K562 (cell line): ENCODE results near the gene HAUS7. TPM values are rescaled to one million over a fixed set of nuclear protein-coding genes. Genes with fewer than 3 reads are reported as not detected.

ENCODE experiments used
- ATAC-seq: fragments of 200-7000 bp; cut with Tn5 transposase; 3 replicates; pipeline ENCODE4 v1.9.1; 2020; ENCODE audit warnings: moderate library complexity
- BruUV-seq: library from RNA; stranded (reverse); fragments of 400-500 nt; replicated peaks from 2 replicates; lab custom pipeline; 2021; lab: Mats Ljungman, UMichigan
- CTCF ChIA-PET: fragments of 300-600 bp; formaldehyde crosslinking; extraction: SDS; loops from one replicate; lab custom pipeline; 2021; ENCODE audit warnings: low intra/inter-chr PET ratio; lab: Yijun Ruan, JAX
- POLR2A ChIA-PET: fragments of 300-600, 350-650 bp; sonication (Branson Sonifier 250); formaldehyde crosslinking; extraction: SDS; loops from one replicate; lab custom pipeline; 2021; ENCODE audit warnings: antibody characterized with exemption, inconsistent platforms; lab: Yijun Ruan, JAX
- DNase-seq, 4 experiments: peaks; one replicate each; pipeline versions ENCODE4 v3.0.0 to v3.0.0-alpha.2; 2011 to 2018; ENCODE audit warnings: low spot score in 3 of 4, mixed read lengths in 3 of 4; ENCODE audit errors: extremely low read depth in 1 of 4
- FAIRE-seq: peaks from 2 replicates; lab custom pipeline; 2011; peaks lifted over from hg19 to GRCh38; lab: Jason Lieb, UNC
- H2AFZ ChIP-seq: 2 replicates; pipeline ENCODE4 v1.6.0; 2011; ENCODE audit warnings: low read depth, low read length, control low read depth, inconsistent platforms
- H3K27ac ChIP-seq: fragments of 200-600 bp; 3 replicates; pipeline ENCODE4 v1.8.0; 2011; ENCODE audit warnings: low read depth, mild to moderate bottlenecking, control low read depth, inconsistent platforms, low read length, moderate library complexity, mixed read lengths; ENCODE audit errors: extremely low read depth
- H3K27me3 ChIP-seq, 2 experiments: fragments of 300-600 bp in 1 of 2; 2 replicates in 1 of 2; 3 replicates in 1 of 2; pipeline versions ENCODE4 v1.6.0 to v1.8.0; 2011; ENCODE audit warnings: inconsistent platforms in 2 of 2, low read length in 2 of 2, mild to moderate bottlenecking in 1 of 2, mixed read lengths in 1 of 2, moderate library complexity in 1 of 2; ENCODE audit not compliant: control insufficient read depth in 2 of 2, insufficient read depth in 2 of 2
- H3K36me3 ChIP-seq: fragments of 300-600 bp; 3 replicates; pipeline ENCODE4 v1.8.0; 2011; ENCODE audit warnings: mild to moderate bottlenecking, low read length, inconsistent platforms; ENCODE audit not compliant: control insufficient read depth, insufficient read depth
- H3K4me1 ChIP-seq, 2 experiments: fragments of 200-600 bp in 1 of 2; replicated peaks in 1 of 2; 2 replicates in 1 of 2; 3 replicates in 1 of 2; pipeline versions ENCODE4 v1.5.1 to v1.8.0; 2011; ENCODE audit warnings: inconsistent platforms in 2 of 2, low read length in 2 of 2, mild to moderate bottlenecking in 1 of 2, mixed read lengths in 1 of 2, moderate library complexity in 1 of 2; ENCODE audit not compliant: control insufficient read depth in 2 of 2, insufficient read depth in 2 of 2
- H3K4me2 ChIP-seq: 2 replicates; pipeline ENCODE4 v1.6.1; 2011; ENCODE audit warnings: low read length, control low read depth, inconsistent platforms, mixed read lengths; ENCODE audit not compliant: insufficient read depth
- H3K4me3 ChIP-seq: fragments of 200-600 bp; sonication (generic), shearing (Covaris generic); 2 replicates; pipeline ENCODE4 v1.5.1; 2016; ENCODE audit warnings: control low read depth, inconsistent platforms
- H3K79me2 ChIP-seq: fragments of 200-600 bp; 3 replicates; pipeline ENCODE4 v1.8.0; 2011; ENCODE audit warnings: low read length, inconsistent platforms; ENCODE audit not compliant: control insufficient read depth, insufficient read depth
- H3K9ac ChIP-seq, 2 experiments: 2 replicates each; pipeline versions ENCODE4 v1.6.0 to v1.6.1; 2011; ENCODE audit warnings: low read depth in 2 of 2, low read length in 2 of 2, control low read depth in 1 of 2, inconsistent platforms in 1 of 2, mild to moderate bottlenecking in 1 of 2, mixed read lengths in 1 of 2; ENCODE audit not compliant: insufficient read depth in 1 of 2
- H3K9me1 ChIP-seq: one replicate; pipeline ENCODE4 v1.6.0; 2011; ENCODE audit warnings: inconsistent platforms, mild to moderate bottlenecking, low read length, moderate library complexity; ENCODE audit not compliant: control insufficient read depth, insufficient read depth
- H3K9me3 ChIP-seq: replicated peaks from 2 replicates; pipeline ENCODE4 v1.5.1; 2011; ENCODE audit warnings: low read depth, low read length, inconsistent platforms; ENCODE audit not compliant: control insufficient read depth, insufficient read depth
- H4K20me1 ChIP-seq: replicated peaks from 2 replicates; pipeline ENCODE4 v1.6.1; 2011; ENCODE audit warnings: low read length, inconsistent platforms, mixed read lengths; ENCODE audit not compliant: control insufficient read depth, insufficient read depth
- CBX5 ChIP-seq: IDR thresholded peaks from 2 replicates; pipeline ENCODE4 v1.6.1; 2014; ENCODE audit warnings: low read depth, borderline replicate concordance
- CCAR2 ChIP-seq: fragments of 200-400 bp; formaldehyde crosslinking; IDR thresholded peaks from 2 replicates; pipeline ENCODE4 v1.6.1; 2017; ENCODE audit warnings: mild to moderate bottlenecking, low read depth, low read length
- CREBBP ChIP-seq: IDR thresholded peaks from one replicate; pipeline ENCODE4 v1.6.1; 2012; ENCODE audit warnings: low read depth, mild to moderate bottlenecking, control low read depth, inconsistent platforms, low read length
- HDAC3 ChIP-seq: fragments of 450-650 bp; IDR thresholded peaks from 2 replicates; pipeline ENCODE4 v1.6.1; 2018; ENCODE audit warnings: borderline replicate concordance, mild to moderate bottlenecking, moderate library complexity; ENCODE audit not compliant: partially characterized antibody
- ILK ChIP-seq: fragments of 450-650 bp; IDR thresholded peaks from 2 replicates; pipeline ENCODE4 v1.6.1; 2016; ENCODE audit warnings: missing genetic modification characterization, low read depth, mild to moderate bottlenecking, missing compliant biosample characterization, moderate library complexity, borderline replicate concordance
- NFRKB ChIP-seq: fragments of 450-650 bp; IDR thresholded peaks from 2 replicates; pipeline ENCODE4 v1.6.1; 2016; ENCODE audit warnings: low read depth
- NRF1 ChIP-seq, 2 experiments: fragments of 450-650 bp; IDR thresholded peaks in 1 of 2; conservative IDR thresholded peaks in 1 of 2; 2 replicates each; pipeline ENCODE4 v1.6.1; 2014; ENCODE audit warnings: mild to moderate bottlenecking in 2 of 2
- POLR3G ChIP-seq: IDR thresholded peaks from 2 replicates; pipeline ENCODE4 v1.6.1; 2011; ENCODE audit not compliant: insufficient read length, insufficient replicate concordance; ENCODE audit errors: extremely low read depth
- PRMT5 ChIP-seq: sonication (generic); formaldehyde crosslinking; IDR thresholded peaks from 2 replicates; pipeline ENCODE4 v1.5.0; 2020; ENCODE audit warnings: missing genetic modification reagents
- TEAD2 ChIP-seq: fragments of 450-650 bp; IDR thresholded peaks from 2 replicates; pipeline ENCODE4 v1.6.1; 2016; ENCODE audit warnings: missing genetic modification characterization, control low read depth, missing compliant biosample characterization
- XRCC5 ChIP-seq: fragments of 200-400 bp; formaldehyde crosslinking; IDR thresholded peaks from 2 replicates; pipeline ENCODE4 v1.6.1; 2017; ENCODE audit warnings: low read depth, mild to moderate bottlenecking, low read length
- ZNF561 ChIP-seq: fragments of 450-650 bp; formaldehyde crosslinking; conservative IDR thresholded peaks from 2 replicates; pipeline ENCODE4 v1.4.0; 2020; ENCODE audit warnings: mild to moderate bottlenecking, moderate library complexity
- ZNF830 ChIP-seq: fragments of 250-450 bp; sonication (Bioruptor Pico); IDR thresholded peaks from 2 replicates; pipeline ENCODE4 v1.5.0; 2021; ENCODE audit warnings: mild to moderate bottlenecking
- WGBS: fragments of 100-300 bp; shearing (Covaris generic); methylation state at CpG from one replicate; pipeline ENCODE4 v1.1.6; 2016; ENCODE audit warnings: low coverage, mixed read lengths; ENCODE audit not compliant: insufficient coverage; ENCODE audit errors: missing lambda C conversion rate; 5-methylcytosine and 5-hydroxymethylcytosine counted together
- in situ Hi-C: fragments of 300-500 bp; cut with MboI; formaldehyde crosslinking; loops from 4 replicates; pipeline ENCODE4 v1.15.0; 2018; ENCODE audit warnings: inconsistent platforms, mixed read lengths
- intact Hi-C: fragments of 100-400 bp; cut with micrococcal nuclease; formaldehyde crosslinking; loops from 2 replicates; pipeline ENCODE4 v1.14.2; 2022
- polyA plus RNA-seq, 8 experiments: library from polyadenylated mRNA; depleted of rRNA in 4 of 8; stranded (reverse) in 5 of 8; unstranded in 3 of 8; fragments of >200 nt; fragmentation: Nextera tagmentation in 2 of 8; fragmentation: Illumina TruSeq in 1 of 8; extraction: Ambion mirVana in 2 of 8; extraction: Trizol in 1 of 8; gene quantifications; 2 replicates each; pipeline versions ENCODE4 v1.2.1 to v1.2.3, GENCODE V29; 2011 to 2014; ENCODE audit warnings: inconsistent platforms in 1 of 8, missing spikeins in 1 of 8
- total RNA-seq, 7 experiments: library from RNA; depleted of rRNA in 6 of 7; stranded (reverse); fragments of >200 nt in 6 of 7; fragmentation: Illumina TruSeq in 2 of 7; extraction: Trizol in 2 of 7; gene quantifications; 2 replicates each; pipeline versions ENCODE4 v1.2.1 to v1.2.3, GENCODE V29; 2011 to 2021; ENCODE audit warnings: low replicate concordance in 1 of 7
- TF ChIP-seq, protein P1 (sequence below): fragments of 450-650 bp; formaldehyde crosslinking; IDR thresholded peaks from 2 replicates; pipeline ENCODE4 v1.4.0; 2022; ENCODE audit warnings: mild to moderate bottlenecking, moderate library complexity
- TF ChIP-seq, protein P2 (sequence below): fragments of 250-450 bp; sonication (Bioruptor Pico); IDR thresholded peaks from 2 replicates; pipeline ENCODE4 v1.8.0; 2022; ENCODE audit warnings: inconsistent platforms, mild to moderate bottlenecking, moderate library complexity, borderline replicate concordance
- TF ChIP-seq, protein P3 (sequence below), 2 experiments: IDR thresholded peaks; 2 replicates each; pipeline ENCODE4 v1.6.1; 2011; ENCODE audit warnings: borderline replicate concordance in 1 of 2, control low read depth in 1 of 2, low read depth in 1 of 2, low read length in 1 of 2, mild to moderate bottlenecking in 1 of 2, mixed read lengths in 1 of 2, moderate library complexity in 1 of 2; ENCODE audit not compliant: insufficient read depth in 1 of 2, insufficient read length in 1 of 2, poor library complexity in 1 of 2, severe bottlenecking in 1 of 2; ENCODE audit errors: extremely low read depth in 1 of 2

The HAUS7 gene
- total and polyA plus RNA-seq, 9 of the 15 experiments (the other 6 are each of a cell fraction or from before 2014, with no cell fraction given), result 10.0 to 94.9 (median 48.8) TPM

DNA sequence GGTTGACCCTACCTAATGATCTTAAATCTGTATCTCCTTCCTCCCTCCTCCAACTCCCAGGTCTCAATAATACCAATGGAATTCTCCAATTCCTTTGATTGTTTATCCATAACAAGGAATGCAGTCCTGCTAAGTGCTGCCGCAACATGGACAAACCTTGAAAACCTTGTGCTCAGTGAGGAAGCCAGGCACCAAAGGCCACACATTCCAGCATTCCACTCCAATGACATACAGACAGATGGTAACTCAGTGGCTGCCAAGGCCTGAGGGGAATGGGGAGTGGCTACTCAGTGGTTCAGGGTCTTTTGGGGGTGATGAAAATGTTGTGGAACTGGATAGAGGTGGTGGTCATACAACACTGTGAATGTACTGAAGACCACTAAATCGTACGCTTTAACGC, 10.4 kb downstream of the HAUS7 start:
- H3K4me3 ChIP-seq, result no peak overlapping the region
- intact Hi-C loops, result loop anchor here (1.0 kb wide), 1 partner anchor 47 kb away; no protein-coding TSS in a partner anchor

More for the DNA sequence above, 10.4 kb downstream of the HAUS7 start:
- in situ Hi-C loops, result no loop called here
- Histone ChIP-seq H3K4me1 (peaks cover 0 to 5% of the 10 kb centered on the region in 2 experiments; a peak in 1 of 5 replicates), H2AFZ (no peak overlapping the region), H3K4me2 (no peak overlapping the region), H3K36me3 (peaks cover 85% of the 10 kb centered on the region), H3K9ac (no peak overlapping the region), H3K79me2 (no peaks in the 10 kb centered on the region), H3K27ac (no peak overlapping the region), H3K27me3 (no peaks in the 10 kb centered on the region), H4K20me1 (peaks cover 11% of the 10 kb centered on the region; the same call in 1 of the 2 replicates), H3K9me1 (peaks cover 3% of the 10 kb centered on the region), H3K9me3 (no peaks in the 10 kb centered on the region)
- no peak for TF ChIP-seq XRCC5
- no peak for TF ChIP-seq PRMT5 (CRISPR knock-in tag)
- no peak for TF ChIP-seq CREBBP
- TF ChIP-seq NRF1 (conservative IDR thresholded peaks at IDR 0.05 in 1 of 2, IDR thresholded peaks at IDR 0.05 in 1 of 2), result no peak
- no peak for TF ChIP-seq CCAR2
- TF ChIP-seq HDAC3, result no peak
- no peak for TF ChIP-seq ILK
- TF ChIP-seq TEAD2, result no peak
- TF ChIP-seq NFRKB, result no peak
- no peak for TF ChIP-seq POLR3G
- TF ChIP-seq, protein P1, sequence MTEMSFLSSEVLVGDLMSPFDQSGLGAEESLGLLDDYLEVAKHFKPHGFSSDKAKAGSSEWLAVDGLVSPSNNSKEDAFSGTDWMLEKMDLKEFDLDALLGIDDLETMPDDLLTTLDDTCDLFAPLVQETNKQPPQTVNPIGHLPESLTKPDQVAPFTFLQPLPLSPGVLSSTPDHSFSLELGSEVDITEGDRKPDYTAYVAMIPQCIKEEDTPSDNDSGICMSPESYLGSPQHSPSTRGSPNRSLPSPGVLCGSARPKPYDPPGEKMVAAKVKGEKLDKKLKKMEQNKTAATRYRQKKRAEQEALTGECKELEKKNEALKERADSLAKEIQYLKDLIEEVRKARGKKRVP (CRISPR knock-in tag), result no peak
- TF ChIP-seq, protein P2, sequence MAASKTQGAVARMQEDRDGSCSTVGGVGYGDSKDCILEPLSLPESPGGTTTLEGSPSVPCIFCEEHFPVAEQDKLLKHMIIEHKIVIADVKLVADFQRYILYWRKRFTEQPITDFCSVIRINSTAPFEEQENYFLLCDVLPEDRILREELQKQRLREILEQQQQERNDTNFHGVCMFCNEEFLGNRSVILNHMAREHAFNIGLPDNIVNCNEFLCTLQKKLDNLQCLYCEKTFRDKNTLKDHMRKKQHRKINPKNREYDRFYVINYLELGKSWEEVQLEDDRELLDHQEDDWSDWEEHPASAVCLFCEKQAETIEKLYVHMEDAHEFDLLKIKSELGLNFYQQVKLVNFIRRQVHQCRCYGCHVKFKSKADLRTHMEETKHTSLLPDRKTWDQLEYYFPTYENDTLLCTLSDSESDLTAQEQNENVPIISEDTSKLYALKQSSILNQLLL (CRISPR knock-in tag), result no peak
- TF ChIP-seq CBX5, result no peak
- no peak for TF ChIP-seq ZNF830
- no peak for TF ChIP-seq ZNF561 (CRISPR knock-in tag)
- TF ChIP-seq, protein P3, sequence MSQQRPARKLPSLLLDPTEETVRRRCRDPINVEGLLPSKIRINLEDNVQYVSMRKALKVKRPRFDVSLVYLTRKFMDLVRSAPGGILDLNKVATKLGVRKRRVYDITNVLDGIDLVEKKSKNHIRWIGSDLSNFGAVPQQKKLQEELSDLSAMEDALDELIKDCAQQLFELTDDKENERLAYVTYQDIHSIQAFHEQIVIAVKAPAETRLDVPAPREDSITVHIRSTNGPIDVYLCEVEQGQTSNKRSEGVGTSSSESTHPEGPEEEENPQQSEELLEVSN (IDR thresholded peaks at IDR 0.05; ENCODE audit: borderline replicate concordance in 1 of 2, extremely low read depth in 1 of 2, insufficient read depth in 1 of 2, insufficient read length in 1 of 2, low read depth in 1 of 2, low read length in 1 of 2, poor library complexity in 1 of 2, severe bottlenecking in 1 of 2), result no peak
- no peak for DNase-seq
- WGBS, result 100% methylated on average over 4 of the region's 4 CpGs
- CTCF ChIA-PET, result no interaction called here
- no peak for FAIRE-seq
- POLR2A ChIA-PET, result interaction anchor here (1.0 kb wide), 1 partner anchor 19 kb away, joined by 3 read pairs; no protein-coding TSS in a partner anchor
- ATAC-seq, result no peak
- BruUV-seq, result no TSS peak
